Measurements from ENCODE around the gene SHISA8. TPM values are rescaled to one million over a fixed set of nuclear protein-coding genes. Genes with fewer than 3 reads are reported as not detected.
A peak's percentile ranks its signal among the peaks of the same experiment; 100 is the strongest.

The SHISA8 gene
- total and polyA plus RNA-seq, 2 experiments from 2014 or later = not detected

- H3K27me3 ChIP-seq = peaks cover 79% of the 10 kb centered on the region
- no peaks in the 10 kb centered on the region for H3K9me3 ChIP-seq (ENCODE audit: low read depth)
- peaks cover 5% of the 10 kb centered on the region for H3K4me1 ChIP-seq (ENCODE audit: low read depth)
- no peak for TF ChIP-seq CTCF (IDR thresholded peaks at IDR 0.05; ENCODE audit: low read depth, low read length)
- no peaks in the 10 kb centered on the region for H3K36me3 ChIP-seq
- no peak overlapping the region for H3K4me3 ChIP-seq
- DNase-seq (ENCODE audit: low read depth in 1 of 2, low spot score in 1 of 2) = peak in 1 of 2 donors; percentile 65
- H3K27ac ChIP-seq = no peak overlapping the region
These were observed 3.3 kb upstream of the SHISA8 start for GRCh38 chr22:41917903-41918791.

- H3K9me3 ChIP-seq (ENCODE audit: low read depth) = no peaks in the 10 kb centered on the region
- no peak for TF ChIP-seq CTCF (IDR thresholded peaks at IDR 0.05; ENCODE audit: low read depth, low read length)
- DNase-seq (ENCODE audit: low read depth in 1 of 2, low spot score in 1 of 2) = no peak
- H3K4me1 ChIP-seq (ENCODE audit: low read depth) = peaks cover 5% of the 10 kb centered on the region
- no peak overlapping the region for H3K4me3 ChIP-seq
- peaks cover 84% of the 10 kb centered on the region for H3K27me3 ChIP-seq
- no peak overlapping the region for H3K27ac ChIP-seq
- H3K36me3 ChIP-seq = no peaks in the 10 kb centered on the region
These were observed 2.6 kb upstream of the SHISA8 start for GRCh38 chr22:41917375-41917902.

- DNase-seq (ENCODE audit: low read depth in 1 of 2, low spot score in 1 of 2) = no peak
- Histone ChIP-seq H3K4me1 (ENCODE audit: low read depth) (peaks cover 5% of the 10 kb centered on the region), H3K4me3 (no peak overlapping the region), H3K27ac (no peak overlapping the region), H3K9me3 (ENCODE audit: low read depth) (no peaks in the 10 kb centered on the region), H3K36me3 (no peaks in the 10 kb centered on the region), H3K27me3 (peaks cover 90% of the 10 kb centered on the region)
- no peak for TF ChIP-seq CTCF (IDR thresholded peaks at IDR 0.05; ENCODE audit: low read depth, low read length)
These were observed 2.0 kb upstream of the SHISA8 start for GRCh38 chr22:41916745-41917358.

GRCh38 chr22:41915786-41916493 is 1.1 kb upstream of the SHISA8 start:
- H3K27me3 ChIP-seq = peaks cover 97% of the 10 kb centered on the region
- no peak for DNase-seq (ENCODE audit: low read depth in 1 of 2, low spot score in 1 of 2)
- no peak overlapping the region for H3K27ac ChIP-seq
- no peak for TF ChIP-seq CTCF (IDR thresholded peaks at IDR 0.05; ENCODE audit: low read depth, low read length)
- H3K4me3 ChIP-seq = no peak overlapping the region
- peaks cover 5% of the 10 kb centered on the region for H3K4me1 ChIP-seq (ENCODE audit: low read depth)
- H3K9me3 ChIP-seq (ENCODE audit: low read depth) = no peaks in the 10 kb centered on the region
- no peaks in the 10 kb centered on the region for H3K36me3 ChIP-seq

GRCh38 chr22:41914611-41915034 is 251 bp downstream of the SHISA8 start:
- no peak for TF ChIP-seq CTCF (IDR thresholded peaks at IDR 0.05; ENCODE audit: low read depth, low read length)

More at GRCh38 chr22:41914611-41915034, 251 bp downstream of the SHISA8 start:
- H3K27me3 ChIP-seq = peaks cover 100% of the 10 kb centered on the region
- H3K4me1 ChIP-seq (ENCODE audit: low read depth) = peaks cover 9% of the 10 kb centered on the region
- no peak for DNase-seq (ENCODE audit: low read depth in 1 of 2, low spot score in 1 of 2)
- no peak overlapping the region for H3K27ac ChIP-seq
- no peaks in the 10 kb centered on the region for H3K36me3 ChIP-seq
- H3K4me3 ChIP-seq = peak overlapping the region; percentile 30
- no peaks in the 10 kb centered on the region for H3K9me3 ChIP-seq (ENCODE audit: low read depth)

Measured in cardiac muscle cell (in vitro differentiated cells and primary cell).